ENCODE data around the gene CCDC33.

Gene CCDC33

GRCh38 chr15:74362482-74362881 is 126.4 kb downstream of the CCDC33 start:
- TF ChIP-seq, protein P1, sequence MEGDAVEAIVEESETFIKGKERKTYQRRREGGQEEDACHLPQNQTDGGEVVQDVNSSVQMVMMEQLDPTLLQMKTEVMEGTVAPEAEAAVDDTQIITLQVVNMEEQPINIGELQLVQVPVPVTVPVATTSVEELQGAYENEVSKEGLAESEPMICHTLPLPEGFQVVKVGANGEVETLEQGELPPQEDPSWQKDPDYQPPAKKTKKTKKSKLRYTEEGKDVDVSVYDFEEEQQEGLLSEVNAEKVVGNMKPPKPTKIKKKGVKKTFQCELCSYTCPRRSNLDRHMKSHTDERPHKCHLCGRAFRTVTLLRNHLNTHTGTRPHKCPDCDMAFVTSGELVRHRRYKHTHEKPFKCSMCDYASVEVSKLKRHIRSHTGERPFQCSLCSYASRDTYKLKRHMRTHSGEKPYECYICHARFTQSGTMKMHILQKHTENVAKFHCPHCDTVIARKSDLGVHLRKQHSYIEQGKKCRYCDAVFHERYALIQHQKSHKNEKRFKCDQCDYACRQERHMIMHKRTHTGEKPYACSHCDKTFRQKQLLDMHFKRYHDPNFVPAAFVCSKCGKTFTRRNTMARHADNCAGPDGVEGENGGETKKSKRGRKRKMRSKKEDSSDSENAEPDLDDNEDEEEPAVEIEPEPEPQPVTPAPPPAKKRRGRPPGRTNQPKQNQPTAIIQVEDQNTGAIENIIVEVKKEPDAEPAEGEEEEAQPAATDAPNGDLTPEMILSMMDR (IDR thresholded peaks at IDR 0.05; ENCODE audit: borderline replicate concordance, extremely low read depth, low read length, poor library complexity, severe bottlenecking): no peak
- TF ChIP-seq EZH2 (IDR thresholded peaks at IDR 0.05; ENCODE audit: borderline replicate concordance, low read depth, low read length, severe bottlenecking): no peak
- Histone ChIP-seq H3K4me3 (ENCODE audit: low read depth in 1 of 2, low read length in 2 of 2) (no peak overlapping the region), H4K20me1 (ENCODE audit: insufficient read depth, low read length) (no peaks in the 10 kb centered on the region), H3K27ac (ENCODE audit: low read length) (no peak overlapping the region), H3K4me1 (ENCODE audit: insufficient read depth, low read length) (no peaks in the 10 kb centered on the region), H3K9me3 (ENCODE audit: insufficient read depth, low read length, severe bottlenecking) (no peaks in the 10 kb centered on the region), H3K36me3 (ENCODE audit: insufficient read depth, low read length) (no peaks in the 10 kb centered on the region), H3K4me2 (ENCODE audit: insufficient read depth, low read length) (no peak overlapping the region), H3K9ac (ENCODE audit: low read depth, low read length) (no peak overlapping the region), H3K27me3 (ENCODE audit: insufficient read depth, low read length, poor library complexity) (peaks cover 5% of the 10 kb centered on the region), H3K79me2 (ENCODE audit: insufficient read depth, low read length) (no peaks in the 10 kb centered on the region), H2AFZ (ENCODE audit: low read depth, low read length) (no peak overlapping the region)
- no peak for DNase-seq
- ATAC-seq (ENCODE audit: insufficient read depth, low read depth): no peak

DNA sequence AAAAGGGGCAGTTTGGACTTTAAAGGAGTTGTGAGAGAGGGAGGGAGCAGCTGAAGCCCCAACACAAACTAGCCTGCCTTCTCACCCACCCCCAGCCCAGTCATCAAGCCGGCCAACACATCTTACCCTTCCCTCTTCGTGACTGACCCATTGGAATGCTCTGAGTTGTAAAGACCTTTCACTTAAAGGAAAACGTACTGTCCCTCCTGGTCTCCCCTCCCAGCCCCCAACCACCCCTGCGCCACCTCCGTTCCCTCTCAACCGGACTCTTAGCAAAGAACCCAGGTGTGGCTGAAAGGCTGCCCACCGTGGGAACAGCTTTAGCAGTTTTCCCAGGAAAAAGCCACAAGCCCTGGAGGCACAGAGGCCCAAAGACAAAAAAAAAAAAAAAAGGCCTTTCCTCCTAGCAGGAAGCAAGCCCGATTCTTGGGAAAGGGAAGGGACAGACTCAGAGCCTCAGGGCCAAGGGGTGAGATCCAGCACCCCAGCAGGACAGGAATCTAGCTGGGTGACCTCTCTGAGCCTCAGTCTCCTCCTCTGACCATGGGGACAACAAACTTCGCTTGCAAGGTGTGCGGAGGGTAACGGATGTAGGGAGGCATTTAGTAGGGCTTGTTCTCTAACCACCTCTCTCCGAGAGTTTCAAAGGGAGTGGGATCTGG is 128.9 kb downstream of the CCDC33 start:
- no peak overlapping the region for H3K27ac ChIP-seq (ENCODE audit: low read length)
- H3K36me3 ChIP-seq (ENCODE audit: insufficient read depth, low read length): no peaks in the 10 kb centered on the region
- H3K9ac ChIP-seq (ENCODE audit: low read depth, low read length): no peak overlapping the region

GRCh38 chr15:74365598-74366445 is 129.7 kb downstream of the CCDC33 start:
- Histone ChIP-seq H3K27ac (ENCODE audit: low read length) (no peak overlapping the region), H3K4me2 (ENCODE audit: insufficient read depth, low read length) (no peak overlapping the region), H3K36me3 (ENCODE audit: insufficient read depth, low read length) (no peaks in the 10 kb centered on the region), H4K20me1 (ENCODE audit: insufficient read depth, low read length) (no peaks in the 10 kb centered on the region), H2AFZ (ENCODE audit: low read depth, low read length) (no peak overlapping the region), H3K9me3 (ENCODE audit: insufficient read depth, low read length, severe bottlenecking) (no peaks in the 10 kb centered on the region), H3K27me3 (ENCODE audit: insufficient read depth, low read length, poor library complexity) (peaks cover 13% of the 10 kb centered on the region), H3K9ac (ENCODE audit: low read depth, low read length) (no peak overlapping the region), H3K4me1 (ENCODE audit: insufficient read depth, low read length) (no peaks in the 10 kb centered on the region), H3K4me3 (ENCODE audit: low read depth in 1 of 2, low read length in 2 of 2) (no peak overlapping the region), H3K79me2 (ENCODE audit: insufficient read depth, low read length) (no peaks in the 10 kb centered on the region)
- TF ChIP-seq, protein P1 (IDR thresholded peaks at IDR 0.05; ENCODE audit: borderline replicate concordance, extremely low read depth, low read length, poor library complexity, severe bottlenecking): no peak
- TF ChIP-seq EZH2 (IDR thresholded peaks at IDR 0.05; ENCODE audit: borderline replicate concordance, low read depth, low read length, severe bottlenecking): no peak
- ATAC-seq (ENCODE audit: insufficient read depth, low read depth) (no peak), DNase-seq (no peak)

More for the DNA sequence above, 128.9 kb downstream of the CCDC33 start:
- no peak for DNase-seq
- H3K4me2 ChIP-seq (ENCODE audit: insufficient read depth, low read length): no peak overlapping the region
- no peaks in the 10 kb centered on the region for H3K4me1 ChIP-seq (ENCODE audit: insufficient read depth, low read length)
- no peak for ATAC-seq (ENCODE audit: insufficient read depth, low read depth)
- H3K79me2 ChIP-seq (ENCODE audit: insufficient read depth, low read length): no peaks in the 10 kb centered on the region
- H2AFZ ChIP-seq (ENCODE audit: low read depth, low read length): no peak overlapping the region
- H4K20me1 ChIP-seq (ENCODE audit: insufficient read depth, low read length): no peaks in the 10 kb centered on the region
- no peaks in the 10 kb centered on the region for H3K9me3 ChIP-seq (ENCODE audit: insufficient read depth, low read length, severe bottlenecking)
- peaks cover 6% of the 10 kb centered on the region for H3K27me3 ChIP-seq (ENCODE audit: insufficient read depth, low read length, poor library complexity)
- H3K4me3 ChIP-seq (ENCODE audit: low read depth in 1 of 2, low read length in 2 of 2): no peak overlapping the region
- no peak for TF ChIP-seq EZH2 (IDR thresholded peaks at IDR 0.05; ENCODE audit: borderline replicate concordance, low read depth, low read length, severe bottlenecking)
- TF ChIP-seq, protein P1 (IDR thresholded peaks at IDR 0.05; ENCODE audit: borderline replicate concordance, extremely low read depth, low read length, poor library complexity, severe bottlenecking): no peak

All from DND-41 (cell line).